HG03469 (cell line): Measurements from ENCODE around the gene VPS8.
A peak's percentile ranks its signal among the peaks of the same experiment; 100 is the strongest.

Source experiments
- ATAC-seq: cut with Tn5 transposase; IDR thresholded peaks from one replicate; pipeline ENCODE4 v1.9.1; 2021; ENCODE audit warnings: mild to moderate bottlenecking, moderate library complexity, moderate number of reproducible peaks; ENCODE audit not compliant: unreplicated experiment

Gene VPS8

GRCh38 chr3:184811663-184811998, 335 bp upstream of the VPS8 start:
- no peak for ATAC-seq

- no peak for ATAC-seq
Observed at GRCh38 chr3:184812662-184813042, 686 bp downstream of the VPS8 start.

GRCh38 chr3:184813357-184813756, 1.4 kb downstream of the VPS8 start:
- ATAC-seq, result no peak

GRCh38 chr3:184814214-184814613, 2.2 kb downstream of the VPS8 start:
- ATAC-seq, result peak; percentile 31

- no peak for ATAC-seq
Observed at GRCh38 chr3:184815046-184815930, 3.3 kb downstream of the VPS8 start.

- no peak for ATAC-seq
Observed at GRCh38 chr3:184816614-184817013, 4.6 kb downstream of the VPS8 start.

- no peak for ATAC-seq
Observed at GRCh38 chr3:184820525-184820924, 8.6 kb downstream of the VPS8 start.

GRCh38 chr3:184821034-184821433, 9.1 kb downstream of the VPS8 start:
- ATAC-seq, result no peak

GRCh38 chr3:184822081-184822480, 10.1 kb downstream of the VPS8 start:
- ATAC-seq, result no peak

GRCh38 chr3:184822654-184823053, 10.7 kb downstream of the VPS8 start:
- ATAC-seq, result no peak

- ATAC-seq, result no peak
Observed at GRCh38 chr3:184823990-184824389, 12.0 kb downstream of the VPS8 start.

- ATAC-seq, result no peak
Observed at GRCh38 chr3:184825121-184825820, 13.3 kb downstream of the VPS8 start.

GRCh38 chr3:184827572-184827971, 15.6 kb downstream of the VPS8 start:
- no peak for ATAC-seq

- ATAC-seq, result no peak
Observed at GRCh38 chr3:184832044-184832443, 20.1 kb downstream of the VPS8 start.

GRCh38 chr3:184832903-184833302, 20.9 kb downstream of the VPS8 start:
- ATAC-seq, result no peak

GRCh38 chr3:184836090-184836822, 24.3 kb downstream of the VPS8 start:
- no peak for ATAC-seq

- ATAC-seq, result no peak
Observed at GRCh38 chr3:184842433-184842832, 30.5 kb downstream of the VPS8 start.

- ATAC-seq, result no peak
Observed at GRCh38 chr3:184845819-184846218, 33.9 kb downstream of the VPS8 start.

GRCh38 chr3:184846496-184846895, 34.5 kb downstream of the VPS8 start:
- ATAC-seq, result no peak

GRCh38 chr3:184848934-184849333, 37.0 kb downstream of the VPS8 start:
- no peak for ATAC-seq

GRCh38 chr3:184850201-184850600, 38.2 kb downstream of the VPS8 start:
- no peak for ATAC-seq

- no peak for ATAC-seq
Observed at GRCh38 chr3:184857099-184857498, 45.1 kb downstream of the VPS8 start.
